Tibial nerve (tissue), 4 donors: ENCODE data around the gene SUSD2.
"Not testable (repeated sequence)": the region's sequence is repeated elsewhere in the genome, so short reads cannot be mapped to it uniquely, and the experiment has no call there.

ENCODE experiments used
- CTCF ChIP-seq, 5 experiments: fragments of 200-600 bp in 3 of 5; fragments of 450-650 bp in 2 of 5; sonication (generic) in 3 of 5; IDR thresholded peaks; one replicate each; pipeline ENCODE4 v1.5.1; 2016 to 2019; ENCODE audit warnings: antibody characterized with exemption in 5 of 5, mild to moderate bottlenecking in 3 of 5, moderate library complexity in 2 of 5
- EP300 ChIP-seq, 2 donors: sonication (generic); formaldehyde crosslinking; IDR thresholded peaks; one replicate each; pipeline ENCODE4 v1.6.1; 2017; ENCODE audit warnings: antibody characterized with exemption in 2 of 2, mild to moderate bottlenecking in 1 of 2
- POLR2A ChIP-seq, 2 donors: fragments of 450-650 bp; IDR thresholded peaks; one replicate each; pipeline ENCODE4 v1.6.1; 2017; ENCODE audit warnings: antibody characterized with exemption in 2 of 2, mild to moderate bottlenecking in 2 of 2, moderate library complexity in 2 of 2

GRCh38 chr22:24213111-24213510, 31.8 kb downstream of the SUSD2 start:
- TF ChIP-seq POLR2A, CTCF, EP300 (IDR thresholded peaks at IDR 0.05): not testable (repeated sequence)
